ENCODE measurements around the gene PPM1H. TPM values are rescaled to one million over a fixed set of nuclear protein-coding genes. Genes with fewer than 3 reads are reported as not detected.
A peak's percentile ranks its signal among the peaks of the same experiment; 100 is the strongest.

Gene PPM1H
- total and polyA plus RNA-seq, 2 donors (not counting 1 experiment from before 2014, with no cell fraction given), result 0.01 TPM; not detected in 1

GRCh38 chr12:62598846-62599245, 336.1 kb downstream of the PPM1H start:
- Mint-ChIP-seq H3K4me1 (peaks cover 15% of the 10 kb centered on the region), H3K27me3 (no peaks in the 10 kb centered on the region), H3K27ac (no peak overlapping the region), H3K4me3 (no peak overlapping the region), H3K9me3 (ENCODE audit: insufficient read depth) (no peaks in the 10 kb centered on the region)
- intact Hi-C loops (cut with micrococcal nuclease), result no loop called here
- no peak overlapping the region for H3K27ac ChIP-seq (ENCODE audit: low read length in 2 of 2)
- POLR2A ChIA-PET, result no interaction called here
- peaks cover 3% of the 10 kb centered on the region for H3K79me2 ChIP-seq (ENCODE audit: control insufficient read depth, insufficient read depth, low read length)
- WGBS (ENCODE audit: insufficient coverage), result no CpG with 5 or more reads among the region's 3 CpGs
- no peak for ATAC-seq (ENCODE audit: low read depth)
- CTCF ChIA-PET, result interaction anchor here (0.9 kb wide), 1 partner anchor 16 kb away, joined by 3 read pairs; no protein-coding TSS in a partner anchor
- no peaks in the 10 kb centered on the region for H3K27me3 ChIP-seq (replicated peaks in 1 of 4; ENCODE audit: control extremely low read depth in 1 of 4, control insufficient read depth in 3 of 4, insufficient read depth in 4 of 4, low read length in 3 of 4)
- TF ChIP-seq, protein P1, sequence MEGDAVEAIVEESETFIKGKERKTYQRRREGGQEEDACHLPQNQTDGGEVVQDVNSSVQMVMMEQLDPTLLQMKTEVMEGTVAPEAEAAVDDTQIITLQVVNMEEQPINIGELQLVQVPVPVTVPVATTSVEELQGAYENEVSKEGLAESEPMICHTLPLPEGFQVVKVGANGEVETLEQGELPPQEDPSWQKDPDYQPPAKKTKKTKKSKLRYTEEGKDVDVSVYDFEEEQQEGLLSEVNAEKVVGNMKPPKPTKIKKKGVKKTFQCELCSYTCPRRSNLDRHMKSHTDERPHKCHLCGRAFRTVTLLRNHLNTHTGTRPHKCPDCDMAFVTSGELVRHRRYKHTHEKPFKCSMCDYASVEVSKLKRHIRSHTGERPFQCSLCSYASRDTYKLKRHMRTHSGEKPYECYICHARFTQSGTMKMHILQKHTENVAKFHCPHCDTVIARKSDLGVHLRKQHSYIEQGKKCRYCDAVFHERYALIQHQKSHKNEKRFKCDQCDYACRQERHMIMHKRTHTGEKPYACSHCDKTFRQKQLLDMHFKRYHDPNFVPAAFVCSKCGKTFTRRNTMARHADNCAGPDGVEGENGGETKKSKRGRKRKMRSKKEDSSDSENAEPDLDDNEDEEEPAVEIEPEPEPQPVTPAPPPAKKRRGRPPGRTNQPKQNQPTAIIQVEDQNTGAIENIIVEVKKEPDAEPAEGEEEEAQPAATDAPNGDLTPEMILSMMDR (IDR thresholded peaks at IDR 0.05), result no peak
- TF ChIP-seq EZH2 (IDR thresholded peaks at IDR 0.05; ENCODE audit: borderline replicate concordance, insufficient read depth, low read depth, low read length, poor library complexity, severe bottlenecking), result no peak
- DNase-seq, result no peak
- H3K36me3 ChIP-seq (replicated peaks in 1 of 2; ENCODE audit: control extremely low read depth in 1 of 2, control insufficient read depth in 1 of 2, extremely low read depth in 1 of 2, insufficient read depth in 2 of 2, low read length in 1 of 2), result no peaks in the 10 kb centered on the region
- H3K4me3 ChIP-seq (ENCODE audit: control extremely low read depth in 1 of 5, extremely low read depth in 1 of 5, insufficient read depth in 1 of 5, low read depth in 2 of 5, low read length in 4 of 5), result no peak overlapping the region
- peaks cover 4% of the 10 kb centered on the region in 2 donors for H3K4me1 ChIP-seq (ENCODE audit: control insufficient read depth in 2 of 2, insufficient read depth in 2 of 2, low read length in 2 of 2)
- no peaks in the 10 kb centered on the region for H4K20me1 ChIP-seq (ENCODE audit: control insufficient read depth, insufficient read depth, low read length, poor library complexity, severe bottlenecking)
- H3K4me2 ChIP-seq (replicated peaks; ENCODE audit: low read depth, low read length, poor library complexity, severe bottlenecking), result no peak overlapping the region
- no peaks in the 10 kb centered on the region for H3K9me3 ChIP-seq (ENCODE audit: control extremely low read depth in 1 of 3, control insufficient read depth in 2 of 3, insufficient read depth in 1 of 3, low read length in 2 of 3)
- H2AFZ ChIP-seq (ENCODE audit: insufficient read depth, low read depth, low read length, poor library complexity, severe bottlenecking), result no peak overlapping the region
- no peak overlapping the region for H3K9ac ChIP-seq (ENCODE audit: low read length)

GRCh38 chr12:62597253-62597652, 337.7 kb downstream of the PPM1H start:
- no peak for ATAC-seq (ENCODE audit: low read depth)

More at GRCh38 chr12:62597253-62597652, 337.7 kb downstream of the PPM1H start:
- CTCF ChIA-PET, result no interaction called here
- no peak overlapping the region for H3K4me3 Mint-ChIP-seq
- no peak overlapping the region for H3K4me2 ChIP-seq (replicated peaks; ENCODE audit: low read depth, low read length, poor library complexity, severe bottlenecking)
- no peaks in the 10 kb centered on the region for H3K79me2 ChIP-seq (ENCODE audit: control insufficient read depth, insufficient read depth, low read length)
- H4K20me1 ChIP-seq (ENCODE audit: control insufficient read depth, insufficient read depth, low read length, poor library complexity, severe bottlenecking), result no peaks in the 10 kb centered on the region
- peaks cover 3 to 4% of the 10 kb centered on the region in 2 donors for H3K4me1 ChIP-seq (ENCODE audit: control insufficient read depth in 2 of 2, insufficient read depth in 2 of 2, low read length in 2 of 2)
- no peaks in the 10 kb centered on the region for H3K9me3 Mint-ChIP-seq (ENCODE audit: insufficient read depth)
- H3K27ac ChIP-seq (ENCODE audit: low read length in 2 of 2), result no peak overlapping the region
- no peak for DNase-seq
- no peak overlapping the region for H3K27ac Mint-ChIP-seq
- no peak overlapping the region for H2AFZ ChIP-seq (ENCODE audit: insufficient read depth, low read depth, low read length, poor library complexity, severe bottlenecking)
- no peaks in the 10 kb centered on the region for H3K27me3 Mint-ChIP-seq
- H3K4me3 ChIP-seq (ENCODE audit: control extremely low read depth in 1 of 5, extremely low read depth in 1 of 5, insufficient read depth in 1 of 5, low read depth in 2 of 5, low read length in 4 of 5), result no peak overlapping the region
- no peaks in the 10 kb centered on the region for H3K9me3 ChIP-seq (ENCODE audit: control extremely low read depth in 1 of 3, control insufficient read depth in 2 of 3, insufficient read depth in 1 of 3, low read length in 2 of 3)
- no peak overlapping the region for H3K9ac ChIP-seq (ENCODE audit: low read length)
- no peaks in the 10 kb centered on the region for H3K27me3 ChIP-seq (replicated peaks in 1 of 4; ENCODE audit: control extremely low read depth in 1 of 4, control insufficient read depth in 3 of 4, insufficient read depth in 4 of 4, low read length in 3 of 4)
- H3K4me1 Mint-ChIP-seq, result peaks cover 10% of the 10 kb centered on the region
- intact Hi-C loops (cut with micrococcal nuclease), result no loop called here
- WGBS (ENCODE audit: insufficient coverage), result no CpG with 5 or more reads among the region's 3 CpGs
- POLR2A ChIA-PET, result no interaction called here
- H3K36me3 ChIP-seq (replicated peaks in 1 of 2; ENCODE audit: control extremely low read depth in 1 of 2, control insufficient read depth in 1 of 2, extremely low read depth in 1 of 2, insufficient read depth in 2 of 2, low read length in 1 of 2), result no peaks in the 10 kb centered on the region
- TF ChIP-seq EZH2 (IDR thresholded peaks at IDR 0.05; ENCODE audit: borderline replicate concordance, insufficient read depth, low read depth, low read length, poor library complexity, severe bottlenecking), result no peak
- TF ChIP-seq, protein P1 (IDR thresholded peaks at IDR 0.05), result no peak

Small RNA genes lying within 50 kb of the gene (small RNA-seq; reads per million reads assigned to genes)
- 300 reads per million, percentile 97 among the genes with 10 or more reads in this experiment for gene MIRLET7I (ENCODE audit: insufficient read length, low read depth, low replicate concordance)
- not detected for gene RF00019 (ENCODE audit: insufficient read length, low read depth, low replicate concordance)
- gene RNU1-83P (ENCODE audit: insufficient read length, low read depth, low replicate concordance), result 11.2 reads per million, percentile 84 among the genes with 10 or more reads in this experiment

Other genes with a start within 250 kb of the PPM1H start
- not detected in 2 replicates for gene AVPR1A, start 216.1 kb upstream of the PPM1H start, total RNA-seq
- not detected in 2 replicates for gene AVPR1A, start 216.1 kb upstream of the PPM1H start, polyA plus RNA-seq

Measured in B cell (primary cell).